ENCODE results near the gene BLOC1S1.

BLOC1S1 gene

DNA sequence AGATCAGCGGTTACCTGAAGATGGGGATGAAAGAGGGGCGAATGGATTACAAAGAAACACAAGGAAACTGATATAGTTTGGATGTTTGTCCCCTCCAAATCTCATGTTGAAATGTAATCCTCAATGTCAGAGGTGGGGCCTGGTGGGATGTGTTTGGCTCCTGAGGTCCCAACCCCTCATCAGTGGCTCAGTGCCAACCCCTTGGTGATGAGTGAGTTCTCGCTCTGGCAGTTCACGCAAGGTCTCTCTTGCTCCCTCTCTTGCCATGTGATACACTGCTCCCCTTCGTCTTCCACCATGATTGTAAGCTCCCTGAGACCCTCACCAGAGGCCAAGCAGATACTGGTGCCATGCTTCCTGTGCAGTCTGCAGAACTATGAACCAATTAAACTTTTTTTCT lies 36.2 kb upstream of the BLOC1S1 start:
- no peak for TF ChIP-seq ZFX (IDR thresholded peaks at IDR 0.05; ENCODE audit: borderline replicate concordance)
- TF ChIP-seq, protein P1, sequence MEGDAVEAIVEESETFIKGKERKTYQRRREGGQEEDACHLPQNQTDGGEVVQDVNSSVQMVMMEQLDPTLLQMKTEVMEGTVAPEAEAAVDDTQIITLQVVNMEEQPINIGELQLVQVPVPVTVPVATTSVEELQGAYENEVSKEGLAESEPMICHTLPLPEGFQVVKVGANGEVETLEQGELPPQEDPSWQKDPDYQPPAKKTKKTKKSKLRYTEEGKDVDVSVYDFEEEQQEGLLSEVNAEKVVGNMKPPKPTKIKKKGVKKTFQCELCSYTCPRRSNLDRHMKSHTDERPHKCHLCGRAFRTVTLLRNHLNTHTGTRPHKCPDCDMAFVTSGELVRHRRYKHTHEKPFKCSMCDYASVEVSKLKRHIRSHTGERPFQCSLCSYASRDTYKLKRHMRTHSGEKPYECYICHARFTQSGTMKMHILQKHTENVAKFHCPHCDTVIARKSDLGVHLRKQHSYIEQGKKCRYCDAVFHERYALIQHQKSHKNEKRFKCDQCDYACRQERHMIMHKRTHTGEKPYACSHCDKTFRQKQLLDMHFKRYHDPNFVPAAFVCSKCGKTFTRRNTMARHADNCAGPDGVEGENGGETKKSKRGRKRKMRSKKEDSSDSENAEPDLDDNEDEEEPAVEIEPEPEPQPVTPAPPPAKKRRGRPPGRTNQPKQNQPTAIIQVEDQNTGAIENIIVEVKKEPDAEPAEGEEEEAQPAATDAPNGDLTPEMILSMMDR (IDR thresholded peaks at IDR 0.05) = no peak
- no peak overlapping the region for H3K27ac ChIP-seq

- peak overlapping the region; percentile 67 for H3K27ac ChIP-seq
- TF ChIP-seq, protein P1 (IDR thresholded peaks at IDR 0.05) = peak; percentile 96
- no peak for TF ChIP-seq ZFX (IDR thresholded peaks at IDR 0.05; ENCODE audit: borderline replicate concordance)
These were observed 34.4 kb upstream of the BLOC1S1 start for GRCh38 chr12:55681142-55682077.

- H3K27ac ChIP-seq = peak overlapping the region; percentile 67
- TF ChIP-seq, protein P1 (IDR thresholded peaks at IDR 0.05) = no peak
- TF ChIP-seq ZFX (IDR thresholded peaks at IDR 0.05; ENCODE audit: borderline replicate concordance) = no peak
These were observed 33.6 kb upstream of the BLOC1S1 start for GRCh38 chr12:55682087-55682796.

GRCh38 chr12:55683676-55684075 lies 32.2 kb upstream of the BLOC1S1 start:
- H3K27ac ChIP-seq = no peak overlapping the region
- TF ChIP-seq, protein P1 (IDR thresholded peaks at IDR 0.05) = no peak
- no peak for TF ChIP-seq ZFX (IDR thresholded peaks at IDR 0.05; ENCODE audit: borderline replicate concordance)

DNA sequence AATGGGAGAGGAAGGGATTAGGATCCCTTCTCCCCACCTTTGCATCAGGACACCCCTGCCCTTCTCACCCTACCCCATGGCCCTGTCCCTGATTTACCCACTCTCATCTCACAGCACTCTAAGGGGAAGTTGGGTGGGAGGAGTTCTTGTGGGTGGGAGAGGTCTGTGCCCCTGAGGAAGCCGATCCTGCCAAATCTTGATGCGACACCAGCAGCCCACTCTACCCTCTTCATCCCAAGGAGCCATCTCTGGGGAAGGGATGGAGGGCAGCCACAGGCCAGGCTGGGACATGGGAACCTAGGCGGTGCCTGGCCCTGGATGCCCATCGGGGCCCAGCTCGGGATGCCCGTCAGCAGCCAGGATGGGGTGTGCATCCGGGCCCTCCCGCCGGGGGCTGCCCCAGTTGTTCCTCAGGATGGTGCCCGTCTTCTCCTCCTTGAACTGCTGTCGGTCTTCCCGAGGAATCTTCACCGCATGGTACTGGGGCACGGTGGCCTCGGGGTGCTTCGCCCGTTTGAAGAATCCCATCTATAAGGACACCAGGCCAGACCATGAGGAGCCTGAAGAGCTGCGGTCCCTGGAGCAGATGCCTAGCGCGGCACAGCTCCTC lies 31.0 kb upstream of the BLOC1S1 start:
- H3K27ac ChIP-seq = no peak overlapping the region
- TF ChIP-seq ZFX (IDR thresholded peaks at IDR 0.05; ENCODE audit: borderline replicate concordance) = no peak
- TF ChIP-seq, protein P1 (IDR thresholded peaks at IDR 0.05) = no peak

DNA sequence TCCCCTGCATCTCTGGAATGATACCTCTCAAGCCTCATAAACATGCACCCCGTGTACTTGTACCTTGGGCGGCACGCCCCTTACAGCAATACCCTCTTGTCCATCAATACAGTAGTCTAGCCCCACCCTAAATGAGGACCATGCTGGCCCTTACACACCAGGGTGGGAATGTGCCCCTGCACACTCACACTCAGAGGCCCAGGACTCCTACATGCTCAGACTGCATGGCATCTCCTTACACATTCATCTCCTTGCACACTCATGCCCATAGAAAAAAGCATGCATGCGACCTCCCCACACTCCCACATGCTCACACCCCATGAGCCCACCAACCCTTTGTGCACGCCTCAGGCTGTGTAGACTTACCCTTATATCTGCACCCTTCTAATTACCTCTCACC lies 30.2 kb upstream of the BLOC1S1 start:
- no peak overlapping the region for H3K27ac ChIP-seq
- no peak for TF ChIP-seq ZFX (IDR thresholded peaks at IDR 0.05; ENCODE audit: borderline replicate concordance)
- TF ChIP-seq, protein P1 (IDR thresholded peaks at IDR 0.05) = no peak
